Peyer's patch (tissue), 4 donors: ENCODE measurements around the gene AGBL4.

Source experiments
- POLR2A ChIP-seq, 2 donors: fragments of 450-650 bp; IDR thresholded peaks; one replicate each; pipeline ENCODE4 v1.5.1; 2017; ENCODE audit warnings: antibody characterized with exemption in 2 of 2, mild to moderate bottlenecking in 2 of 2, moderate library complexity in 2 of 2
- TF ChIP-seq, protein P1 (sequence below), 6 experiments: fragments of 450-650 bp in 4 of 6; fragments of 200-600 bp in 2 of 6; sonication (generic) in 1 of 6; IDR thresholded peaks; one replicate each; pipeline ENCODE4 v1.5.1; 2017 to 2019; ENCODE audit warnings: antibody characterized with exemption in 6 of 6, mild to moderate bottlenecking in 3 of 6, moderate library complexity in 1 of 6

- TF ChIP-seq, protein P1, sequence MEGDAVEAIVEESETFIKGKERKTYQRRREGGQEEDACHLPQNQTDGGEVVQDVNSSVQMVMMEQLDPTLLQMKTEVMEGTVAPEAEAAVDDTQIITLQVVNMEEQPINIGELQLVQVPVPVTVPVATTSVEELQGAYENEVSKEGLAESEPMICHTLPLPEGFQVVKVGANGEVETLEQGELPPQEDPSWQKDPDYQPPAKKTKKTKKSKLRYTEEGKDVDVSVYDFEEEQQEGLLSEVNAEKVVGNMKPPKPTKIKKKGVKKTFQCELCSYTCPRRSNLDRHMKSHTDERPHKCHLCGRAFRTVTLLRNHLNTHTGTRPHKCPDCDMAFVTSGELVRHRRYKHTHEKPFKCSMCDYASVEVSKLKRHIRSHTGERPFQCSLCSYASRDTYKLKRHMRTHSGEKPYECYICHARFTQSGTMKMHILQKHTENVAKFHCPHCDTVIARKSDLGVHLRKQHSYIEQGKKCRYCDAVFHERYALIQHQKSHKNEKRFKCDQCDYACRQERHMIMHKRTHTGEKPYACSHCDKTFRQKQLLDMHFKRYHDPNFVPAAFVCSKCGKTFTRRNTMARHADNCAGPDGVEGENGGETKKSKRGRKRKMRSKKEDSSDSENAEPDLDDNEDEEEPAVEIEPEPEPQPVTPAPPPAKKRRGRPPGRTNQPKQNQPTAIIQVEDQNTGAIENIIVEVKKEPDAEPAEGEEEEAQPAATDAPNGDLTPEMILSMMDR (IDR thresholded peaks at IDR 0.05) = peak in 4 of 6 experiments; percentile 10 to 30 (median 17)
- TF ChIP-seq POLR2A (IDR thresholded peaks at IDR 0.05) = no peak
Observed at GRCh38 chr1:48688102-48688760, 1335.5 kb downstream of the AGBL4 start.
